Neural progenitor cell (in vitro differentiated cells): ENCODE results near the gene C5AR2. TPM values are rescaled to one million over a fixed set of nuclear protein-coding genes. Genes with fewer than 3 reads are reported as not detected.

Experiments used
- DNase-seq: peaks from one replicate; pipeline ENCODE4 v3.0.0-alpha.2; 2016; ENCODE audit warnings: low spot score
- H2AFZ ChIP-seq: fragments of 200-600 bp; sonication (generic); replicated peaks from 2 replicates; pipeline ENCODE4 v1.6.1; 2016; ENCODE audit warnings: antibody characterized with exemption
- H3F3A ChIP-seq: fragments of 200-600 bp; sonication (generic); 2 replicates; pipeline ENCODE4 v1.6.1; 2016; ENCODE audit warnings: antibody characterized with exemption, low read depth
- H3K27ac ChIP-seq: fragments of 200-600 bp; sonication (generic); 2 replicates; pipeline ENCODE4 v1.5.1; 2016; ENCODE audit warnings: mild to moderate bottlenecking
- H3K27me3 ChIP-seq: fragments of 200-600 bp; sonication (generic); 2 replicates; pipeline ENCODE4 v1.6.1; 2016; ENCODE audit warnings: mild to moderate bottlenecking, moderate library complexity
- H3K36me3 ChIP-seq: fragments of 200-600 bp; sonication (generic); 2 replicates; pipeline ENCODE4 v1.5.1; 2016
- H3K4me1 ChIP-seq: fragments of 200-600 bp; sonication (generic); 2 replicates; pipeline ENCODE4 v1.6.1; 2016; ENCODE audit warnings: mixed run types
- H3K4me2 ChIP-seq: fragments of 200-600 bp; sonication (generic); 2 replicates; pipeline ENCODE4 v1.6.1; 2016
- H3K4me3 ChIP-seq: fragments of 200-600 bp; sonication (generic); 2 replicates; pipeline ENCODE4 v1.5.1; 2016
- H3K79me2 ChIP-seq: fragments of 200-600 bp; sonication (generic); 2 replicates; pipeline ENCODE4 v1.6.1; 2016; ENCODE audit warnings: low read depth
- H3K9ac ChIP-seq: fragments of 200-600 bp; sonication (generic); 2 replicates; pipeline ENCODE4 v1.6.1; 2016
- H3K9me3 ChIP-seq: fragments of 200-600 bp; sonication (generic); 2 replicates; pipeline ENCODE4 v1.5.1; 2016; ENCODE audit warnings: low read depth
- H4K20me1 ChIP-seq: fragments of 200-600 bp; sonication (generic); 2 replicates; pipeline ENCODE4 v1.6.1; 2016; ENCODE audit warnings: low read depth
- H3K27ac Mint-ChIP-seq: 3 replicates; pipeline ENCODE4 v1.8.0; 2021; ENCODE audit warnings: mixed read lengths
- H3K27me3 Mint-ChIP-seq: 2 replicates; pipeline ENCODE4 v1.8.0; 2022; ENCODE audit warnings: low read depth, mild to moderate bottlenecking, inconsistent platforms, moderate library complexity, mixed read lengths; ENCODE audit not compliant: insufficient read depth
- H3K36me3 Mint-ChIP-seq: 3 replicates; pipeline ENCODE4 v1.8.0; 2021; ENCODE audit warnings: mixed read lengths
- H3K4me1 Mint-ChIP-seq: 3 replicates; pipeline ENCODE4 v1.8.0; 2021; ENCODE audit warnings: mixed read lengths
- H3K4me3 Mint-ChIP-seq: 3 replicates; pipeline ENCODE4 v1.8.0; 2021; ENCODE audit warnings: mild to moderate bottlenecking, moderate library complexity, mixed read lengths
- H3K9me3 Mint-ChIP-seq: 3 replicates; pipeline ENCODE4 v1.8.0; 2020; ENCODE audit warnings: mixed read lengths
- CTCF ChIP-seq: fragments of 200-600 bp; sonication (generic); IDR thresholded peaks from 2 replicates; pipeline ENCODE4 v1.5.1; 2017; ENCODE audit warnings: antibody characterized with exemption, mild to moderate bottlenecking
- EZH2 ChIP-seq: fragments of 200-600 bp; sonication (generic); IDR thresholded peaks from 2 replicates; pipeline ENCODE4 v1.6.1; 2017; ENCODE audit warnings: antibody characterized with exemption, mild to moderate bottlenecking, moderate library complexity
- EZH2phosphoT487 ChIP-seq: fragments of 200-600 bp; sonication (generic); IDR thresholded peaks from 2 replicates; pipeline ENCODE4 v1.6.1; 2017; ENCODE audit warnings: antibody characterized with exemption
- total RNA-seq: library from RNA; depleted of rRNA; stranded (reverse); fragments of >200 nt; gene quantifications from 2 replicates; pipeline ENCODE4 v1.2.3, GENCODE V29; 2015; ENCODE audit warnings: low replicate concordance

The C5AR2 gene
- total RNA-seq, 1 donor from 2014 or later = not detected

GRCh38 chr19:47309608-47310007 is 22.4 kb upstream of the C5AR2 start, which contains the start of gene C5AR1:
TSS of gene C5AR1 (plus strand) at chr19:47309861. CDS start at chr19:47309896, 35 bp downstream.
- no peak within 1 kb of the TSS for H3K4me3 Mint-ChIP-seq

GRCh38 chr19:47310323-47310722 is 21.7 kb upstream of the C5AR2 start:
- H3K9me3 Mint-ChIP-seq = no peaks in the 10 kb centered on the region
- Histone ChIP-seq H3K27ac (no peak overlapping the region), H3K79me2 (no peaks in the 10 kb centered on the region), H3K27me3 (peaks cover 6% of the 10 kb centered on the region), H3K4me1 (no peaks in the 10 kb centered on the region), H3K36me3 (no peaks in the 10 kb centered on the region), H3K9ac (no peak overlapping the region), H2AFZ (no peak overlapping the region), H4K20me1 (no peaks in the 10 kb centered on the region), H3K4me3 (no peak overlapping the region), H3K4me2 (no peak overlapping the region), H3K9me3 (no peaks in the 10 kb centered on the region), H3F3A (no peaks in the 10 kb centered on the region)
- peaks cover 2% of the 10 kb centered on the region for H3K4me1 Mint-ChIP-seq
- DNase-seq = no peak
- TF ChIP-seq CTCF (no peak), EZH2phosphoT487 (no peak), EZH2 (no peak)
- H3K27ac Mint-ChIP-seq = no peak overlapping the region
- H3K27me3 Mint-ChIP-seq = peaks cover 12% of the 10 kb centered on the region
- no peak overlapping the region for H3K4me3 Mint-ChIP-seq
- H3K36me3 Mint-ChIP-seq = peaks cover 2% of the 10 kb centered on the region

More at GRCh38 chr19:47309608-47310007, 22.4 kb upstream of the C5AR2 start, which contains the start of gene C5AR1:
- H3K4me1 ChIP-seq = no peaks in the 10 kb centered on the region
- no peak within 1 kb of the TSS for H3K4me2 ChIP-seq
- H4K20me1 ChIP-seq = no peaks in the 10 kb centered on the region
- no peaks in the 10 kb centered on the region for H3F3A ChIP-seq
- TF ChIP-seq CTCF (no peak), EZH2phosphoT487 (no peak), EZH2 (no peak)
- H2AFZ ChIP-seq = no peak within 1 kb of the TSS
- H3K9me3 ChIP-seq = no peaks in the 10 kb centered on the region
- peaks cover 12% of the 10 kb centered on the region for H3K27me3 Mint-ChIP-seq
- H3K36me3 ChIP-seq = no peaks in the 10 kb centered on the region
- no peak for DNase-seq
- peaks cover 5% of the 10 kb centered on the region for H3K4me1 Mint-ChIP-seq
- H3K9ac ChIP-seq = no peak within 1 kb of the TSS
- H3K27me3 ChIP-seq = peaks cover 6% of the 10 kb centered on the region
- no peaks in the 10 kb centered on the region for H3K9me3 Mint-ChIP-seq
- peaks cover 3% of the 10 kb centered on the region for H3K36me3 Mint-ChIP-seq
- no peak within 1 kb of the TSS for H3K4me3 ChIP-seq
- no peak within 1 kb of the TSS for H3K27ac Mint-ChIP-seq
- no peak within 1 kb of the TSS for H3K27ac ChIP-seq
- no peaks in the 10 kb centered on the region for H3K79me2 ChIP-seq

- Mint-ChIP-seq H3K4me1 (no peaks in the 10 kb centered on the region), H3K9me3 (no peaks in the 10 kb centered on the region), H3K27me3 (peaks cover 10% of the 10 kb centered on the region), H3K36me3 (no peaks in the 10 kb centered on the region), H3K4me3 (no peak overlapping the region), H3K27ac (no peak overlapping the region)
- no peak overlapping the region for H3K4me3 ChIP-seq
- TF ChIP-seq EZH2phosphoT487 = no peak
- no peak for TF ChIP-seq CTCF
- no peak overlapping the region for H2AFZ ChIP-seq
- H3K9me3 ChIP-seq = no peaks in the 10 kb centered on the region
- no peak overlapping the region for H3K27ac ChIP-seq
- no peak for DNase-seq
- no peak overlapping the region for H3K4me2 ChIP-seq
- H3K9ac ChIP-seq = no peak overlapping the region
- no peaks in the 10 kb centered on the region for H3K36me3 ChIP-seq
- H3K27me3 ChIP-seq = peaks cover under 1% of the 10 kb centered on the region
- H3F3A ChIP-seq = no peaks in the 10 kb centered on the region
- no peaks in the 10 kb centered on the region for H4K20me1 ChIP-seq
- H3K4me1 ChIP-seq = no peaks in the 10 kb centered on the region
- H3K79me2 ChIP-seq = no peaks in the 10 kb centered on the region
Observed at GRCh38 chr19:47310819-47311218, 21.2 kb upstream of the C5AR2 start.
